Measurements from ENCODE around the gene ICA1L.

GRCh38 chr2:202786842-202787241 is 84.7 kb downstream of the ICA1L start:
- TF ChIP-seq CTCF (IDR thresholded peaks at IDR 0.05) (no peak), POLR2AphosphoS5 (IDR thresholded peaks at IDR 0.05) (no peak), POLR2A (IDR thresholded peaks at IDR 0.05) (no peak)
